A549 (cell line): ENCODE data around the gene DCUN1D4.

Experiments
- CEBPB ChIP-seq, 2 experiments: fragments of >200 bp in 1 of 2; sonication (Bioruptor Twin) in 1 of 2; formaldehyde crosslinking in 1 of 2; IDR thresholded peaks; 2 replicates each; pipeline ENCODE4 v1.6.1; 2012 to 2016
- CHD2 ChIP-seq: fragments of 150-350 bp; IDR thresholded peaks from 2 replicates; pipeline ENCODE4 v1.6.1; 2014; ENCODE audit warnings: low read length; ENCODE audit not compliant: partially characterized antibody
- EP300 ChIP-seq, 2 experiments: fragments of >200 bp; sonication (Bioruptor Twin); formaldehyde crosslinking; IDR thresholded peaks; 2 replicates in 1 of 2; 3 replicates in 1 of 2; pipeline ENCODE4 v1.6.1; 2016 to 2017
- HDAC2 ChIP-seq: fragments of 200-600 bp; sonication (generic); IDR thresholded peaks from 2 replicates; pipeline ENCODE4 v1.6.1; 2016
- JUN ChIP-seq, 2 experiments: fragments of >200 bp; sonication (Bioruptor Twin); formaldehyde crosslinking; IDR thresholded peaks; 2 replicates in 1 of 2; 3 replicates in 1 of 2; pipeline ENCODE4 v1.6.1; 2016 to 2017
- MYC ChIP-seq: IDR thresholded peaks from 2 replicates; pipeline ENCODE4 v1.6.1; 2012; ENCODE audit warnings: mild to moderate bottlenecking, inconsistent platforms, low read length, improper control_type of control experiment, borderline replicate concordance
- POLR2A ChIP-seq: IDR thresholded peaks from 2 replicates; pipeline ENCODE4 v1.6.1; 2012; ENCODE audit warnings: mild to moderate bottlenecking, low read length
- RAD21 ChIP-seq, 2 experiments: fragments of >200 bp in 1 of 2; sonication (Bioruptor Twin) in 1 of 2; formaldehyde crosslinking in 1 of 2; IDR thresholded peaks in 1 of 2; conservative IDR thresholded peaks in 1 of 2; 2 replicates in 1 of 2; 3 replicates in 1 of 2; pipeline ENCODE4 v1.6.1; 2012 to 2018; ENCODE audit warnings: inconsistent platforms in 1 of 2
- RCOR1 ChIP-seq: fragments of 150-350 bp; IDR thresholded peaks from 2 replicates; pipeline ENCODE4 v1.6.1; 2014; ENCODE audit warnings: antibody characterized with exemption, low read length, low read depth
- RFX5 ChIP-seq: fragments of 450-650 bp; IDR thresholded peaks from 2 replicates; pipeline ENCODE4 v1.7.1; 2014; ENCODE audit warnings: antibody characterized with exemption, mild to moderate bottlenecking, moderate library complexity
- TP53 ChIP-seq: fragments of 250-450 bp; sonication (Bioruptor Pico); IDR thresholded peaks from 2 replicates; pipeline ENCODE4 v1.5.0; 2021; ENCODE audit warnings: mild to moderate bottlenecking, moderate library complexity
- TF ChIP-seq, protein P1 (sequence below): fragments of 200-600 bp; sonication (generic); IDR thresholded peaks from 2 replicates; pipeline ENCODE4 v1.6.1; 2016; ENCODE audit warnings: antibody characterized with exemption, mild to moderate bottlenecking, moderate library complexity
- TF ChIP-seq, protein P2 (sequence below): fragments of >200 bp; sonication (Bioruptor Twin); formaldehyde crosslinking; IDR thresholded peaks from 3 replicates; pipeline ENCODE4 v1.5.1; 2016

GRCh38 chr4:51845055-51845426 lies 2.1 kb downstream of the DCUN1D4 start:
- TF ChIP-seq POLR2A = no peak
- TF ChIP-seq, protein P1, sequence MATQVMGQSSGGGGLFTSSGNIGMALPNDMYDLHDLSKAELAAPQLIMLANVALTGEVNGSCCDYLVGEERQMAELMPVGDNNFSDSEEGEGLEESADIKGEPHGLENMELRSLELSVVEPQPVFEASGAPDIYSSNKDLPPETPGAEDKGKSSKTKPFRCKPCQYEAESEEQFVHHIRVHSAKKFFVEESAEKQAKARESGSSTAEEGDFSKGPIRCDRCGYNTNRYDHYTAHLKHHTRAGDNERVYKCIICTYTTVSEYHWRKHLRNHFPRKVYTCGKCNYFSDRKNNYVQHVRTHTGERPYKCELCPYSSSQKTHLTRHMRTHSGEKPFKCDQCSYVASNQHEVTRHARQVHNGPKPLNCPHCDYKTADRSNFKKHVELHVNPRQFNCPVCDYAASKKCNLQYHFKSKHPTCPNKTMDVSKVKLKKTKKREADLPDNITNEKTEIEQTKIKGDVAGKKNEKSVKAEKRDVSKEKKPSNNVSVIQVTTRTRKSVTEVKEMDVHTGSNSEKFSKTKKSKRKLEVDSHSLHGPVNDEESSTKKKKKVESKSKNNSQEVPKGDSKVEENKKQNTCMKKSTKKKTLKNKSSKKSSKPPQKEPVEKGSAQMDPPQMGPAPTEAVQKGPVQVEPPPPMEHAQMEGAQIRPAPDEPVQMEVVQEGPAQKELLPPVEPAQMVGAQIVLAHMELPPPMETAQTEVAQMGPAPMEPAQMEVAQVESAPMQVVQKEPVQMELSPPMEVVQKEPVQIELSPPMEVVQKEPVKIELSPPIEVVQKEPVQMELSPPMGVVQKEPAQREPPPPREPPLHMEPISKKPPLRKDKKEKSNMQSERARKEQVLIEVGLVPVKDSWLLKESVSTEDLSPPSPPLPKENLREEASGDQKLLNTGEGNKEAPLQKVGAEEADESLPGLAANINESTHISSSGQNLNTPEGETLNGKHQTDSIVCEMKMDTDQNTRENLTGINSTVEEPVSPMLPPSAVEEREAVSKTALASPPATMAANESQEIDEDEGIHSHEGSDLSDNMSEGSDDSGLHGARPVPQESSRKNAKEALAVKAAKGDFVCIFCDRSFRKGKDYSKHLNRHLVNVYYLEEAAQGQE = no peak
- TF ChIP-seq, protein P2, sequence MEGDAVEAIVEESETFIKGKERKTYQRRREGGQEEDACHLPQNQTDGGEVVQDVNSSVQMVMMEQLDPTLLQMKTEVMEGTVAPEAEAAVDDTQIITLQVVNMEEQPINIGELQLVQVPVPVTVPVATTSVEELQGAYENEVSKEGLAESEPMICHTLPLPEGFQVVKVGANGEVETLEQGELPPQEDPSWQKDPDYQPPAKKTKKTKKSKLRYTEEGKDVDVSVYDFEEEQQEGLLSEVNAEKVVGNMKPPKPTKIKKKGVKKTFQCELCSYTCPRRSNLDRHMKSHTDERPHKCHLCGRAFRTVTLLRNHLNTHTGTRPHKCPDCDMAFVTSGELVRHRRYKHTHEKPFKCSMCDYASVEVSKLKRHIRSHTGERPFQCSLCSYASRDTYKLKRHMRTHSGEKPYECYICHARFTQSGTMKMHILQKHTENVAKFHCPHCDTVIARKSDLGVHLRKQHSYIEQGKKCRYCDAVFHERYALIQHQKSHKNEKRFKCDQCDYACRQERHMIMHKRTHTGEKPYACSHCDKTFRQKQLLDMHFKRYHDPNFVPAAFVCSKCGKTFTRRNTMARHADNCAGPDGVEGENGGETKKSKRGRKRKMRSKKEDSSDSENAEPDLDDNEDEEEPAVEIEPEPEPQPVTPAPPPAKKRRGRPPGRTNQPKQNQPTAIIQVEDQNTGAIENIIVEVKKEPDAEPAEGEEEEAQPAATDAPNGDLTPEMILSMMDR = no peak
- no peak for TF ChIP-seq RAD21 (conservative IDR thresholded peaks at IDR 0.05 in 1 of 2, IDR thresholded peaks at IDR 0.05 in 1 of 2)
- no peak for TF ChIP-seq CHD2
- no peak for TF ChIP-seq JUN (IDR thresholded peaks at IDR 0.05)
- no peak for TF ChIP-seq EP300 (IDR thresholded peaks at IDR 0.05)
- no peak for TF ChIP-seq MYC
- TF ChIP-seq RCOR1 = no peak
- TF ChIP-seq TP53 (CRISPR knock-in tag) = no peak
- no peak for TF ChIP-seq CEBPB (IDR thresholded peaks at IDR 0.05)
- no peak for TF ChIP-seq HDAC2
- no peak for TF ChIP-seq RFX5
